Measurements from ENCODE around the gene STON2. TPM values are rescaled to one million over a fixed set of nuclear protein-coding genes. Genes with fewer than 3 reads are reported as not detected.

Gene STON2
- total RNA-seq, 4 donors from 2014 or later = 3.3 to 87.8 (median 11.0) TPM

GRCh38 chr14:81222691-81223090 lies 177.4 kb downstream of the STON2 start:
- TF ChIP-seq CTCF (IDR thresholded peaks at IDR 0.05) (no peak), POLR2A (IDR thresholded peaks at IDR 0.05) (no peak)
- DNase-seq = no peak
- Histone ChIP-seq H3K4me3 (no peak overlapping the region), H3K9me3 (no peaks in the 10 kb centered on the region), H3K36me3 (no peaks in the 10 kb centered on the region), H3K27me3 (no peaks in the 10 kb centered on the region), H3K27ac (no peak overlapping the region), H3K4me1 (peaks cover 0 to 7% of the 10 kb centered on the region in 2 donors)
- intact Hi-C loops (cut with DNase I; ENCODE audit: low total_unique reads) = no loop called here

DNA sequence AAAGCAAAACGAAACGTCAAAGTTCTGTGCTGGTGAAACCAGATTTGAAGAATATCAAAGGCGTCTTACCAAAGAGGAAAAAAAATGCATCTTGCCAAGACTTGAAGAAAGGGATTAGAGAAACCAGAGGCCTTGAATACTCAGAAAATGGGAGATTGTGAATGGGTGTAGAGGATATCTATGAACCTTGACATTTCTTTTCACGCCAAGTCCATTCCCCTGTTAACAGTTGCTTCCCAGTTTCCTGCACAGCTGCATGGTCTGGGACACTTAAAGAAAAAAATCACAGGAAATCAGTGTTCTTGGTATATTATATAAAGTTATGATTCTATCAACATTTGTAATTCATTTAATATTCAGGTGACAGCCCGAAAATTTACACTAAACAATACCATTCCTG lies 178.0 kb downstream of the STON2 start:
- no peak overlapping the region for H3K4me3 ChIP-seq
- peak overlapping the region; percentile 99 for H3K27ac ChIP-seq
- TF ChIP-seq CTCF (IDR thresholded peaks at IDR 0.05) (no peak), POLR2A (IDR thresholded peaks at IDR 0.05) (no peak)
- no peaks in the 10 kb centered on the region for H3K27me3 ChIP-seq
- no peak for DNase-seq
- H3K4me1 ChIP-seq = peaks cover 0 to 10% of the 10 kb centered on the region in 2 donors
- H3K9me3 ChIP-seq = no peaks in the 10 kb centered on the region
- H3K36me3 ChIP-seq = no peaks in the 10 kb centered on the region
- intact Hi-C loops (cut with DNase I; ENCODE audit: low total_unique reads) = no loop called here

DNA sequence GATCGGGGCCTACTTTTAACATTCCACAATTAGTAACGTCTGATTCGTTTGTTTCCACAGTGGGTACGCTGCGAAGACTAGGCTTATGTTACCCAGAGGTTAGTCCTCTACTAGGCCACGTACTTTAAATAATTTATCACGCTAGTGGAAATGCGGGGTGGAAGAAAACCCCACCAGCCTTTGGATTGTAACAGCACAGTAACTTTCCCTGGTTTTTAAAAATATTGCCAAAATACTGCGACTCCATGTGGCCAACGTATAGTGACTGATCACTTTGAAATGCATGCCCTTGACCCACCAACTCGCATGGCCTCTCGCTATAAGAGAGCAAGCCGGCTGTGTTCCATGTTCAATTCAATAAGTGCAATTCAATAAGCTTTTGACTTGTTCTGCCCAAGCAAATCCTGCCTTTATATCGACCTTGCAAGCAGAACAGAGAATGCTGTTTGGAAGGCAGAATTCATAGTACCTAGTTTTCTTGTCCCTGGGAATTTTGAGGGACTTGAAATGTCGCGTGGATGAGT lies 178.5 kb downstream of the STON2 start:
- Histone ChIP-seq H3K4me3 (peak overlapping the region; percentile 45 to 65), H3K36me3 (no peaks in the 10 kb centered on the region), H3K9me3 (no peaks in the 10 kb centered on the region), H3K27ac (peak overlapping the region; percentile 99), H3K4me1 (peaks cover 0 to 10% of the 10 kb centered on the region in 2 donors), H3K27me3 (no peaks in the 10 kb centered on the region)
- no peak for TF ChIP-seq POLR2A (IDR thresholded peaks at IDR 0.05)
- no peak for TF ChIP-seq CTCF (IDR thresholded peaks at IDR 0.05)
- DNase-seq = no peak
- intact Hi-C loops (cut with DNase I; ENCODE audit: low total_unique reads) = no loop called here

- DNase-seq = peak; percentile 93 to 96
- peaks cover 0 to 13% of the 10 kb centered on the region in 2 donors for H3K4me1 ChIP-seq
- H3K36me3 ChIP-seq = no peaks in the 10 kb centered on the region
- intact Hi-C loops (cut with DNase I; ENCODE audit: low total_unique reads) = no loop called here
- H3K9me3 ChIP-seq = no peaks in the 10 kb centered on the region
- H3K27ac ChIP-seq = peak within 1 kb of the TSS; percentile 99
- no peaks in the 10 kb centered on the region for H3K27me3 ChIP-seq
- H3K4me3 ChIP-seq = peak within 1 kb of the TSS; percentile 92 to 93
- peak in 2 of 4 experiments; percentile 7 to 18 for TF ChIP-seq CTCF (IDR thresholded peaks at IDR 0.05)
- peak; percentile 88 for TF ChIP-seq POLR2A (IDR thresholded peaks at IDR 0.05)
These were observed 179.1 kb downstream of the STON2 start, which contains the start of gene GTF2A1 for GRCh38 chr14:81220830-81221578. Gene GTF2A1 (minus strand): TSS chr14:81220959. CDS start chr14:81220518, 441 bp downstream.

GRCh38 chr14:81220580-81220829 lies 179.6 kb downstream of the STON2 start:
- Histone ChIP-seq H3K27me3 (no peaks in the 10 kb centered on the region), H3K9me3 (no peaks in the 10 kb centered on the region), H3K4me3 (peak overlapping the region; percentile 92 to 93), H3K4me1 (peaks cover 0 to 13% of the 10 kb centered on the region in 2 donors), H3K36me3 (no peaks in the 10 kb centered on the region), H3K27ac (peak overlapping the region; percentile 99)
- intact Hi-C loops (cut with DNase I; ENCODE audit: low total_unique reads) = no loop called here
- no peak for DNase-seq
- TF ChIP-seq POLR2A (IDR thresholded peaks at IDR 0.05) = no peak
- no peak for TF ChIP-seq CTCF (IDR thresholded peaks at IDR 0.05)

Data from uterus (tissue), 4 donors.